LHCN-M2 (cell line): Measurements from ENCODE around the gene BCCIP. TPM values are rescaled to one million over a fixed set of nuclear protein-coding genes. Genes with fewer than 3 reads are reported as not detected.

Experiments
- DNase-seq: peaks from one replicate; pipeline ENCODE4 v3.0.0-alpha.2; 2012; ENCODE audit warnings: low read depth
- total RNA-seq: library from RNA; depleted of rRNA; stranded (reverse); fragments of >200 nt; gene quantifications from 2 replicates; pipeline ENCODE4 v1.2.3, GENCODE V29; 2014

Gene BCCIP
- total RNA-seq, 1 experiment from 2014 or later = 68.1 TPM

DNA sequence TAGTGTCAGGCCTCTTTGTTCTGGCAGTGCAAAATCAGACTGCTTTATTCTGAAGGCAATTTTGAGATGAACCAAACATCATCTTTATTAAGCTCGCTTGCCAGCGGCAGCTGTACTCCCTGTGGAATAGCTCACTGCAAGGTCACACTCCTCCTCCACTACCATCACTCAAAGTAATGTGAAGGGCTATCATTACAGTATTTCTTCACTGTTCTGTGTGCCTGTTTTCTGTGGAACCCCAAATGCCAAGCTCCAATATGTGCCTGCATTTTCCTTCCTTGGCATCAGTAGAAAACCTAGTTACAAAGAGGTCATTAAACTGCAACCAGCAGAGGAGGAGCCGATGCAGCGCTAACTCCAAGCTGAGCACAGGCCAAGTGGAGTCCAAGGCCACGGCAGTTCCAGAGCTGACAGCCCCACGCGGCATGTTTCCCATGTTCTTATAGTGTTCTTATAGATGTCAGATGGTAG is 21.4 kb downstream of the BCCIP start:
- DNase-seq = no peak

DNA sequence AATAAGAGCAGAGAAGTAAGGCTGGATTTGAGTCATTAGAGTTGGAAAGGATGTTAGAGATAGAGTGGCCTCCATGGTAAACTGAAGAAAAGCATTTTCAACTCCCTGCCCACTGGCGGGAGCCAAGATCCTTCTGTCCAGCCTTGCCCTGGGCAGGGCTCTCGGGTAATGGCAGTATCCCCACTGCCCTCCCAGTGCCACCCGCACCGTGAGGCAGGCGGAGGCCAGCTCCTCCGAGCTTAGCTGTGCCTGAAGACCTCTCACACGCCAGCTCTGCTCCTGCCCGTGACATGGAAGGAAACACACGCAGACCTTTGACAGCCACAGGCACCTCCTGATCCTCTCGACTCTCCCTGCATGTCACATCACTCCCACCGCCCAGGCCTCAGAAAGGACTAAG is 22.3 kb downstream of the BCCIP start:
- no peak for DNase-seq

DNA sequence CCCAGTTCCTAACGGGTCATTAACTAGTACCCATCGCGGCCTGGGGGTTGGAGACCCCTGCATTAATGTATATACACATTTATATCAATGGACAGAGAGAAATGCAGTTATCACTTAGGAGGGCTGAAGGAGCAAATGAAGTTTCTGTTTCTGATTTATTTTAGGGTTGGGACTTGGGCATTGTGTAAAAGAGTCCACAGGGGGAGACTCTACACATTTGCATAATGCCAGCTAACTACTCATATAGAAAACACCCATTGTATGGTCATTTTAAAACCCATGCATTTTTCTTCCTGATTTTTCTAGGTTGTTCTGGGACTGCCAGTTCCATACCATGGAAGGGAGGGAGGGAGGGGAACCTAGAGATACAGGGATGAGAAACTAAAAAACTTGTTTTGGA is 23.5 kb downstream of the BCCIP start:
- no peak for DNase-seq

DNA sequence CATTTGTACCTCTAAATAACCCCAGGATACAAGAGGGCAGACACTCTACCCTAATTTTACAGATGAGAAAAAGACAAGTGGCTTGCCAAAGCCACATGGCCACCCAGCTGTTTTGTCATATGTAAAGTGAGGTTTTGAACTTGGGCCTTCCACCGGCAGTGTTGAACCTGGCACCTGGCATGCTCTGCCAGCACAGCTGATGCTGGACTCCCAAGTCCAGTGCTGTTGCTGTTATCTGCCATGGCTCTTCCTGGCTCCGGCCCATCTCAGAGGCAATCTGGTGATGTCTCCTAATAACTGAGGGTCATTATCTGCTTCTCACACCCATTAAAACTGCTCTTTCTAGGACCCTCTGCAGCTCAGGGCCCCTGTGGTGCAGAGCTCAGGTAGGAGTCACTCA is 25.0 kb downstream of the BCCIP start:
- DNase-seq = no peak

DNA sequence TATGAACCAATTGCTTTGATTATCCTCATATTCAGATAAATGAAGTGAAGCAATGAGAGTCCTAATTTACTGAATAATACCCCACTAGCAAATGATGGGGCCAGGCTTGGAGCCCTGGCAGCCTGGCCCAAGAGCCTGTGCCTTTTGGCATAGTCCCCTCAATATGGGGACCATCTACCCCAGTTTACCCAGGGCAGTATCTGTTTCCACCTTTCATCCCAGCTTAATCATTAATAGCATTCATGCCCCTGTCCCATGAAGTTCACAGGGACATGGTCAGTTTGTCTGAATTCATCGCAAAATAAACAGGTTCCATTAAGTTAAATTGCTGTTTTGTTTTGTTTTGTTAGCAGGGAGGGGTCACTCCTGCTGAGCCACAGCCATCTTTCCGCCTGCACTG is 25.5 kb downstream of the BCCIP start:
- DNase-seq = no peak

DNA sequence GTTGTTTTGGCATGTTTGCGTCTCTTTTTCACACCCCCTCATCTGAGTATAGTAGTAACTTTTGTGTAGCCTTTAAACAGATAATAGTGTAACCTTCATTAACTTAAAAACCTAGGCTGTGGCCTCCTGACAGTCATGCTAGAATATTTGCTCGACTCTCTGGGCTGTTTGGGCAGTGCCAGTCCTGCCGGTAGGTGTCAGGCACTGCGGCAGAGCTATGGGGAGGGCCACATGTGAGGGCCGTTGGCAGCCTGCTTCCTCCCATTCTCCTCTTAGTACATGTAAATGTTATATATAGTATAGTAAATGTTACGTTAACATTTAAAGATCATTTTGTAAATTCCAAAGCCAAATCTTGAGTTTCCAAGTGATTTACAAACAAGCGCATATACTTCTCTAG is 26.1 kb downstream of the BCCIP start:
- DNase-seq = no peak

DNA sequence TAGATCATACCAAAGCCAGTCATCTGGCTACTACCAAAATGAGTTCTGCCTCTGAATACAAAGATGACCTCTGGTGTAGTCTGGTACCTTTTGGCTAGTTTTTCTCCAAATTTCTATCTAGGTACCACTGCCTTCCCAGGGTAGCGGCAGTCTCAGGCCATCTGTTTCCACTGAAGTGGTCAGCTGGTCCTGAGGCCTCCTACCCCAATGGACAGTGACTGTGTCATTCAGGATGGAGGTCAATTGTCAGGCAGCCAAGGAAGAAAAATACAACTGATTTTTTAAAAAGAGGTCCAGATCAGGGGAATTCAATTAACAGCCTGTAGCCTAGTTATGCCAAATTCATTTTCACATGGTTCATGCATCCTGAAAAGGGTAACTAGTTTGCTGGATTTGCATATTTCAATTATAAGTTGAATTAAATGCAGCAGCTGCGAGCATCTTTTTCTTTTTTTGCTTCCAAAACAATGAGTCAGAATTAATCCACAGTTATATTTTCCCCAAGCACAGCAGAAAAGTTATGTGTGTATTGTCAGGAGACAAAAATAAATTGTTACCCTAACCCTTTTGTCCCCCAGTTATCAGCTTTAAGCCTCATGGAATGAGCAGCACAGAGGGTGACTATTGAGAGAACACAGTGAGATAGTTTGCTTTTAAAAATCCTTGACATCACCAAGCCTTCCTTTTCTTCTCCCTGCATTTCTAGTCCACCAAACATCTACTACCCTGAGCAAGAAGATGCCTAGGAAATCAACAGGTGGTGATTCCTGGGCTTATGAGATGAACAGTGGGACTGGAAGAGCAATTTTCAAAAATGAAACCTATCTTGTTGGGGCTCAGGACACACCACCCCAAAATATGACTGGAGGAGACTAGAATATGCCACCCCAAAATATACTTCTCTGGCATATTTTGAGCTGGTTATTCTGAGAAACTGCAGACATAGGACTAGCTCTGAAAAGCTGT is 27.7 kb downstream of the BCCIP start:
- peak; percentile 49 for DNase-seq

DNA sequence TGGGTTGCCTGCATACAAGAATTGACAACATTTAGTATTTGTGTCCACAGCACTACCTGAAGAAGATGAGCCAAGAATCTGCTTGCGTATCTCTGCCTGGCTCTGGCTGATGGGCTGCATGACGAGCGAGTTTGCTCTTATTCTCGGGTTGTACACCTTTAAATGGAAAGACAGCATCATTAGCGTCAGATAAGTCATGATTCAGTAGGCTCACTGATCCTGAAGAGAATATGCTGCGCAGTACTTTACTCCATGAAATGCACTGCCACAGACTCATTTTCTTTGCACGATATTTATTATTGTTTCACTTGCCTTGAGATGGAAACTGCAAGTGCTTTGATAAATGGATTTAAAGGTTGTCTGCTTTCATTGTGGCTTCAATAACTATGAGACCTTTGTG is 29.1 kb downstream of the BCCIP start:
- DNase-seq = no peak

DNA sequence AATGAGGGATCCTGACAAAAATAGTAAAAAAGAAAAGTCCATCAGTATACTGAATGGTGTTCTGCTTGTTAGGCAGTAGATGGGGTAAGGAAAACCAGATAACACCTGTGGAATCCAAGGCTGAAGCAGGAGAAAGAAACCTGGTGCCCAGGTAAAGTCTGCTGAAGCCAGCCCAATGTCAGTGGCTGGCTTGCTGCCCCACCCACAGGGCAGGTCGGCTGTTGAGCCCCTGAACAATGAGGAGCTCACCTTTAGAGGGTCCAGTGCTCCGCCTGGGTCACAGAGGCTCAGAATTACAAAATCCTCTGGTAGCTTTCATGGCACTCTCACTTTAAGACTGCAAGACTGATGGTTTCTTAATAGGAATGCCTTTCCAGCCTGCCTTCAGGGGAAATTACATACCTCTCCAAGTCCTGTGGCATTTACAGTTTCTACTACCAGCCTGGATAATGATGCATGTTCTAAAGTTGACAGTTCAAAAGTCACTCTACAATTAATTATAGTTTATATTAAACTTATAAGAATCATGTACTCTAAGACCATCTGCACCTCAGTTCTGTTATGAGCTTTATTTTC is 33.9 kb downstream of the BCCIP start:
- DNase-seq = no peak

DNA sequence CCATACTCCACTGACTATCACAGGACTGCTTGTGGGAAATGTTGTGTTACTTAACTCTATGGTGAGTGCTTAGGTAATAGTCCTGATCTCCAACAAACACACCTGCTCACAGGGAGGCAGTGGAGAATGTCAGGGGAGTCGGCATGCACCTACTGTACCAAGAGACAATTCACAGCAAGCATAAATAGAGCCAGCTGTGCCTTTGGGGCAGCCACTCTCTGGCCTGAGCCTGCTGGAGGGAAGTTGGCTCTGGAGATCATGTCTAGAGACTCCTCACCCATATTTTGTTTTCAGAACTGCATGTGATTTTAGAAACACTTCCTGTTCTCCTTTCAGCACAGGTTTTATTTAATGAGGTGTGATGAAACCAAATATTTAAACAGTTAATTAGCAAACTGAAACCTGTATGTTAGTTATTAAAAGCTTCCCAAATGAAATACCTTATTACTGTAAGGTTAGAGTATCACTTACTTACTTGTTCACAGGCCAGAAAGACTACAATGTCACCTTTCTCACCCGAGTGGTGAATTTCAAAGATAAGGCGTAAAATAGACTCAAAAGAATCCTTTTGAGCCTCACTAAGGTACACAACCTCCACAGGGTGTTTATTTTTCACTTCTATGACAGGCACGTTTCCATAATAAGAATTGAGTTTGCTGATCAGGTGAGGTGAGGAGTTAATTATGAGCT is 35.9 kb downstream of the BCCIP start:
- no peak for DNase-seq

DNA sequence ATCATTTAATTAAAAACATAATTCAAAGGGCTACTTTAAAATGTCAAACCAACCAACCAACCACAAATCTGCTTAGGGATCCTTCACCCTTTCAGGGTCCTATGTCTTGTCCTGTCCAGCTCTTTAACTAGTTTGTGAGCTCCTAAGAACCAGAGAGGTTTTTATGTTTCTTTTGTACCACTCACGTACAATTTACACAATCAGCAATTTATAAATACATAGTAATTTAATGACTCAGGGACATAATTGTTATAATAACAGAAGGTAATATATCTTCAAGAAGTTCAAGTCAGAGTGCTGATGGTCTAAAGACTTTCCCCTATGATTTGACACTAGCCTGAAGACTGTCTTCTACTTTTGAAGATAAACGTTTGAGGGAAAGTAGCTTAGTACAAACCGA is 41.8 kb downstream of the BCCIP start:
- no peak for DNase-seq

DNA sequence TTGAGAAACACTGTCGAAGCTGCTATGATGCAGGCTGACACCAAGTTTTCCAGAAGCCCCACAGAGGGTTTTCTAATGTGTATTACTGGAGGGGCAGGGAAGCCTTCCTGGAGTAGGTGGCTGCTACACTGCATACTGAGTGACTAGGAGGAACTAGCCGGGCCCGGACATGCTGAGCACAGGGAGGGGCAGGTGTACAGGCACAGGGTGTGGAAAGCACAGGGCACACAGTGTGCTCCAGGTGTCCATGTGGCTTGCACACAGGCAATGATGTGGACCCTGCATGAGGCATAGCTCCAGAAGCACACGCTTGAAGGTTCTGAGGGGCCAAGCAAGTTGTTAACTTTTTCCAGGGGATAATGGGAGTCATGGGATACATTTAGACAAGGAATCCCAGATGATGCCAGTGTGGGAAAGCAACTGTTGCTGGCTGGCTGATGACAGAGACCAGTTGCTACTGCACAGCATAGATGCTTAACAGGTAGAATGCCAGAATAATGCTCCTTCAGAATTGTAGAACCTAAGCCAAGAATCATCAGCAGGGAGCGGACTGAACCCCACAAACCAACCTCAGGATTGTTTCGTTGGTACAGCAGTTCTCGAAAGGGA is 43.2 kb downstream of the BCCIP start:
- no peak for DNase-seq

DNA sequence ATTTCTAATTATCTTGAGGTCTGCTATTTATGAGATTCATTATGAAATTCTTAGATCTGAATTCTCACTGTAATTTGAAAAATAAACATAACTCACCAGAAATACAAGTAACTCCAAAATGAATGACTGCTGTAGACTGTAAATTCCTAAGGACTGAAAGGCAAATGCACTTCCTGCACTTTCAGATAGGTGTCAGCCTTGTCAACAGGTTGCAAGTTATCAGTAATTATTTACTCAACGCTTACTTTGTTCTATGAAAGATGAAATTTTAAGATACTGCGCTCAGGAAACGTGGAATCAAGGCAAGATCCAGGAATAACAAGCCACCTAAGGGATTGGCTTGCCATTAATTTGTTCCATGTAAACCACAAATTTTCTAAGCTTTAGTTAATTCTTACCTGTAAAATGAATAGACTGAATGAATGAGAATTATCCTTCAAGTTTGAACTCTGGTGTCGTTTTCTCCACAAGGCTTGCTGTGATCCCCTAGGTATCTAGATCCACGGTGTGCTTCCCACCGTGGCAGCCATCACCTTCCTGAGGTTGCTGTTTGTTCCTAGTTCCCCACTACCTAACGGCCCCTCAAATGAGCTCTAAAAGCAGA is 45.1 kb downstream of the BCCIP start:
- peak; percentile 41 for DNase-seq

DNA sequence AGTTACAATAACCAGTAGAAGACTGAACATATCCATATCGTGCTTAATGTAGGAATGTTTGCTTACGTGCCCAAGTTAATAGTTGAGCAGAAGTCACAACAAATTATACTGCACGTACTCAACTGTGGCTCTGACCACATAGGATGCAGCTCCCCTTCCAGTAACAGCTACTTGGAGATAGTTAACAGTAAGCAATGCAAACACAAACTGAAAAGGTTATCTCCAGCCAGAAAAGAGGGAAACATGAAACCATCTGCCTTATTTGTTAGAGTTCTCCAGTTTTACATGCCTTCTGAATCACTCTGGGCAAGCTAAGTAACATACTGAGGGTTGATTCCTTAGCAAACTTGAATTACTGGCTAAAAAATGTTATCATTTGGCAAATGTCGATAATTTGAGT is 48.0 kb downstream of the BCCIP start:
- no peak for DNase-seq

DNA sequence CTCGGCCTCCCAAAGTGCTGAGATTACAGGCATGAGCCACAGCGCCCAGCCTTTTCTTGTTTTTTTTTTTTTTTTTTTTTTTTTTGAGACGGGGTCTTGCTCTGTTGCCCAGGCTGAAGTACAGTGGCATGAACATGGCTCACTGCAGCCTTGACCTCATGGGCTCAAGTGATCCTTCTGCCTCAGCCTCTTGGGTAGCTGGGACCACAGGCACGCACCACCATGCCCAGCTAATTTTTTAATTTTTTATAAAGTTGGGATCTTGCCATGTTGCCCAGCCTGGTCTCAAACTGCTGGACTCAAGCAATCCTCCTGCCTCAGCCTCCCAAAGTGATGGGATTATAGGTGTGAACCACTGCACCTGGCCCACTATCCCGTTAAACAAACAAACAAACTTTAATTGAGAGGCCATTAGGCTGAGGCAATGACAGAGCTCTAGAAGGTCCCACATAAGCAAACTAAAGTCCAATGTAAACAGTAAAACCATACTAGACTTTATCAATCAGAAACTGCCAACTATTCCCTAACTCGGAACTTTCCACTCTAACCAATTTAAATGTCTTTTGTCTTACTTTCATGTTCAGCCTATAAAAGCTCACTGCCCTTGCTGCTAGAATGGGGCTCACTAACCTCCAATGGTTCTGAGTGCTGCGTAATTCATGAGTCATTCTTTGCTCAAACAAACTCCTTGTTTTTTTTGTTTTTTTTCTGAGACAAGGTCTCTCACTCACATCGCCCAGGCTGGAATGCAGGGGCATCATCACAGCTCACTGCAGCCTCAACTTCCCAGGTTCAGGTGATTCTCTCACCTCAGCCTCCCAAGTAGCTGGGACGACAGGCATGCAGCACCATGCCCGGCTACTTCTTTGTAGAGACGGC is 55.9 kb downstream of the BCCIP start:
- DNase-seq = peak; percentile 86

DNA sequence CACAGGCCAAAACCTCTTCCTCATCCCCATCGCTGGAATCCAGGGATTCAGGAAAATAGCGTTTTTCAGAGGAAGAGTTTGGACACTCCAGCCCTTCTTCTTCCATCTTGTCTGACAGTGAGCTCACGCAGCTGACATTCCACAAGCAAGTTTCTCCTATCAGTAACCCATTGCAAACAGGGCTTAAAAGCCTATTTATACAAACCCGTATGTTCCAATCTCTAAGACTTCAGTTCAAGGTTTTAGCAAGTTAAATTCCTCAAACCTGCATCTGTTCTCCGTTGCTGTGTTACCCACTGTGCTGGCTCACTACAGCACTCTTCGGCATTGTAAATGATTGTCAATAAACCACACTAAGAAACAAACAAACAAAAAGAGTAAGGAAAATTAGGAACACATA is 57.4 kb downstream of the BCCIP start:
- no peak for DNase-seq

DNA sequence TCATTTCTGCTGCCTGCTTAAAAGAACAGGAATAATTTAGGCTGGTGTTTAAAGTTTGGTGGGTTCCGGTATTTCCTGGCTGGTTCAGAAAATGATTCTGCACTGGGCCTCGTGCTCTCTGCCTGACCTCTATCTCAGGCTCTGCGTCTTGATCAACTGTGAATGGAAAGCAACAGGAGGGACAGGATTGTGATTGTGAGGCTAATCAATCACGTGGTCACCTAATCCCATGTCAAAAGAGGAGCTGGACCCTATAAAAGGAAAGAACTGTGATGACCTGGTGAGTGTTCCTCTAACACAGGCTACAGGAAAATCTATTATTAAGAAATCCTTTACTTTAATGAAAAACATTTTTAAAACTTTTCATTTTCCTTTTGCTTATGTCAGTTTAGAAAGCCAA is 57.8 kb downstream of the BCCIP start, which contains the start of gene DHX32:
DHX32 (minus strand) TSS at position 101 of the 400 bp plus-strand sequence. CDS start 468 bp downstream, outside the sequence.
- no peak for DNase-seq

DNA sequence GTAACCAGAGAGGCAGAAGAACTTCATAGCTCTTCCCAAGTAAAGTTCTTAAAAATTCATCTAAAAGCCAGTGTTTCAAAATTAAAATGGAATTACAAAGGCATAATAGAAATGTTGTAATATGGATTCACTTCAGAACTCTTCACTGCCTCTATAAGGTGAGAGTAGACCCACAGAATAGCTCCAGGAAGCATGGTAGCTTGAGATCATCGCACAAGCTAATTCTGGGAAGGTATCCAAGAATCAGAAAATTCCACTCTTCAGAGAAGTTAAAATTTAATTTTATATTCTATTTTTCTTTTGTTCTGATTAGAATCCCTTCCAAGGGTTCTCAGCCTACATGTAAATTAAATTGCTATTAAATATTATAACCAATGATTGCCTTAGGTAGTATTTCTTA is 59.2 kb downstream of the BCCIP start:
- DNase-seq = no peak

DNA sequence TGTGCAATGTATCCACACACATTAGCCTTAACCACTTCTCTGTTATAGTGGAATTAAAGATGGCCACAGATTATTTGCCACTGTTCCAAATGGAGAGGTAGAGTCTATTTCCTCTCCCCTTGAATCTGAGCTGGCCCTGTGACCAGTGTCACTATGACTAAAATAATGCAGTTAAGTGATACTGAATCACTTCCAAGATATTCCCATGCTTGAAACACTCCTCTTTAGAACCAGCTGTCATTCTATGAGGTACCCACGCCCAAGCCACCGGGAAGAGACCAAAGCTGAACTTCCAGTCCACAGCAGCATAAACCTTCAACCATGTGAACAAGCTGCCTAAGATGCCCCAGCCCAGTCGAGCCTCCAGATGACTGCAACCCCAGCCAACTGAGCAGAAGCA is 59.9 kb downstream of the BCCIP start:
- no peak for DNase-seq
